Transverse colon (tissue), 4 donors: ENCODE results near the gene MTMR11. TPM values are rescaled to one million over a fixed set of nuclear protein-coding genes. Genes with fewer than 3 reads are reported as not detected.

Source experiments
- DNase-seq: peaks from one replicate; pipeline ENCODE4 v3.0.0-alpha.2; 2019
- H3K27ac ChIP-seq, 4 donors: fragments of 200-600 bp; sonication (generic); 2 replicates each; pipeline ENCODE4 v1.5.1; 2016 to 2018; ENCODE audit warnings: inconsistent platforms in 4 of 4
- H3K27me3 ChIP-seq: fragments of 200-600 bp; sonication (generic); 2 replicates; pipeline ENCODE4 v1.5.1; 2017; ENCODE audit warnings: inconsistent platforms
- H3K36me3 ChIP-seq, 4 donors: fragments of 200-600 bp; sonication (generic); 2 replicates each; pipeline ENCODE4 v1.5.1; 2017 to 2019; ENCODE audit warnings: inconsistent platforms in 4 of 4
- H3K4me1 ChIP-seq, 4 donors: fragments of 200-600 bp; sonication (generic); 2 replicates each; pipeline ENCODE4 v1.5.1; 2017 to 2020; ENCODE audit warnings: inconsistent platforms in 4 of 4
- H3K4me3 ChIP-seq, 4 donors: fragments of 200-600 bp; sonication (generic); 1 replicate in 1 of 4; 2 replicates in 3 of 4; pipeline versions ENCODE4 v1.5.1 to v1.6.1; 2017 to 2019; ENCODE audit warnings: inconsistent platforms in 4 of 4
- H3K9me3 ChIP-seq, 2 donors: fragments of 200-600 bp; sonication (generic); 2 replicates each; pipeline ENCODE4 v1.5.1; 2017 to 2019; ENCODE audit warnings: inconsistent platforms in 2 of 2
- EP300 ChIP-seq: sonication (generic); formaldehyde crosslinking; IDR thresholded peaks from one replicate; pipeline ENCODE4 v1.6.1; 2017; ENCODE audit warnings: antibody characterized with exemption, low read depth
- POLR2A ChIP-seq: fragments of 450-650 bp; IDR thresholded peaks from one replicate; pipeline ENCODE4 v1.6.1; 2016; ENCODE audit warnings: antibody characterized with exemption, mild to moderate bottlenecking, moderate library complexity
- POLR2AphosphoS5 ChIP-seq, 3 donors: sonication (generic); formaldehyde crosslinking; IDR thresholded peaks; one replicate each; pipeline ENCODE4 v1.6.1; 2016; ENCODE audit warnings: antibody characterized with exemption in 3 of 3
- WGBS, 2 donors: methylation state at CpG; one replicate each; pipeline ENCODE4 v1.1.5; 2018; ENCODE audit warnings: low coverage in 1 of 2; 5-methylcytosine and 5-hydroxymethylcytosine counted together
- in situ Hi-C, 4 donors: fragments of 200-750 bp; cut with MboI; loops; one replicate each; pipeline versions ENCODE4 v1.15.0 to v1.15.1; 2017; ENCODE audit warnings: low sequenced_read_pairs in 3 of 4, low pct_ligation_motif_present in 1 of 4, low pct_unique_long_range_greater_than_20kb in 1 of 4
- intact Hi-C: fragments of 100-400 bp; cut with DNase I; formaldehyde crosslinking; loops from one replicate; pipeline ENCODE4 v1.15.1; 2023; ENCODE audit warnings: low total_unique reads
- total RNA-seq, 4 donors: library from RNA; depleted of rRNA; stranded (reverse); fragments of >200 nt; gene quantifications; one replicate each; pipeline ENCODE4 v1.1.0, GENCODE V29; 2016
- TF ChIP-seq, protein P1 (sequence below), 5 experiments: fragments of 200-600 bp in 3 of 5; fragments of 450-650 bp in 2 of 5; sonication (generic) in 3 of 5; IDR thresholded peaks; 1 replicate in 2 of 5; 2 replicates in 3 of 5; pipeline ENCODE4 v1.5.1; 2016 to 2017; ENCODE audit warnings: antibody characterized with exemption in 5 of 5, inconsistent platforms in 3 of 5, mild to moderate bottlenecking in 2 of 5, moderate library complexity in 1 of 5

MTMR11 gene
- total RNA-seq, 4 donors from 2014 or later, result 284 to 483 (median 296) TPM

- TF ChIP-seq EP300, result no peak
- Histone ChIP-seq H3K27ac (no peak overlapping the region), H3K9me3 (no peaks in the 10 kb centered on the region), H3K4me1 (peaks cover 19 to 36% (median 25%) of the 10 kb centered on the region in 4 donors), H3K36me3 (peaks cover 0 to 45% (median 22%) of the 10 kb centered on the region in 4 donors), H3K27me3 (no peaks in the 10 kb centered on the region), H3K4me3 (no peak overlapping the region)
- DNase-seq, result no peak
- intact Hi-C loops, result no loop called here
- in situ Hi-C loops, result no loop called here
- 91% methylated on average over 7 to 10 of the region's 10 CpGs for WGBS, 2 donors
These were observed 13.1 kb downstream of the MTMR11 start for GRCh38 chr1:149923626-149924025.

GRCh38 chr1:149917571-149918144, 19.0 kb downstream of the MTMR11 start, which contains the start of gene SV2A:
SV2A (minus strand) TSS chr1:149917844; CDS start chr1:149913840, 4,004 bp downstream.
- H3K27me3 ChIP-seq, result peaks cover 7% of the 10 kb centered on the region
- DNase-seq, result peak; percentile 53
- H3K4me3 ChIP-seq, result peak within 1 kb of the TSS; percentile 27 to 63 (median 46)
- peaks cover 3 to 17% (median 5%) of the 10 kb centered on the region in 4 donors for H3K4me1 ChIP-seq
- intact Hi-C loops, result no loop called here
- H3K27ac ChIP-seq, result peak within 1 kb of the TSS in 1 of 4 donors; percentile 44
- peaks cover 0 to 4% (median 1%) of the 10 kb centered on the region in 4 donors for H3K36me3 ChIP-seq
- 0 to 3% methylated on average over 1 to 21 of the region's 24 CpGs for WGBS, 2 donors
- TF ChIP-seq, protein P1, sequence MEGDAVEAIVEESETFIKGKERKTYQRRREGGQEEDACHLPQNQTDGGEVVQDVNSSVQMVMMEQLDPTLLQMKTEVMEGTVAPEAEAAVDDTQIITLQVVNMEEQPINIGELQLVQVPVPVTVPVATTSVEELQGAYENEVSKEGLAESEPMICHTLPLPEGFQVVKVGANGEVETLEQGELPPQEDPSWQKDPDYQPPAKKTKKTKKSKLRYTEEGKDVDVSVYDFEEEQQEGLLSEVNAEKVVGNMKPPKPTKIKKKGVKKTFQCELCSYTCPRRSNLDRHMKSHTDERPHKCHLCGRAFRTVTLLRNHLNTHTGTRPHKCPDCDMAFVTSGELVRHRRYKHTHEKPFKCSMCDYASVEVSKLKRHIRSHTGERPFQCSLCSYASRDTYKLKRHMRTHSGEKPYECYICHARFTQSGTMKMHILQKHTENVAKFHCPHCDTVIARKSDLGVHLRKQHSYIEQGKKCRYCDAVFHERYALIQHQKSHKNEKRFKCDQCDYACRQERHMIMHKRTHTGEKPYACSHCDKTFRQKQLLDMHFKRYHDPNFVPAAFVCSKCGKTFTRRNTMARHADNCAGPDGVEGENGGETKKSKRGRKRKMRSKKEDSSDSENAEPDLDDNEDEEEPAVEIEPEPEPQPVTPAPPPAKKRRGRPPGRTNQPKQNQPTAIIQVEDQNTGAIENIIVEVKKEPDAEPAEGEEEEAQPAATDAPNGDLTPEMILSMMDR (IDR thresholded peaks at IDR 0.05), result no peak
- TF ChIP-seq POLR2AphosphoS5 (IDR thresholded peaks at IDR 0.05) (peak in 1 of 3 donors; percentile 15), POLR2A (no peak)
- no peaks in the 10 kb centered on the region for H3K9me3 ChIP-seq
- in situ Hi-C loops, result no loop called here

GRCh38 chr1:149916898-149917252, 19.8 kb downstream of the MTMR11 start:
- H3K27me3 ChIP-seq, result peaks cover 7% of the 10 kb centered on the region
- DNase-seq, result no peak
- H3K4me3 ChIP-seq, result peak overlapping the region; percentile 27 to 63 (median 46)
- no peak overlapping the region for H3K27ac ChIP-seq
- in situ Hi-C loops (no loop called here), intact Hi-C loops (no loop called here)
- no peak for TF ChIP-seq POLR2AphosphoS5 (IDR thresholded peaks at IDR 0.05)
- TF ChIP-seq EP300, result no peak
- TF ChIP-seq, protein P1 (IDR thresholded peaks at IDR 0.05), result no peak
- TF ChIP-seq POLR2A, result no peak
- WGBS, 2 donors, result 39% methylated on average over 10 of the region's 10 CpGs; no CpG with 5 or more reads in 1 of the 2 donors
- peaks cover 3 to 17% (median 5%) of the 10 kb centered on the region in 4 donors for H3K4me1 ChIP-seq
- no peaks in the 10 kb centered on the region for H3K36me3 ChIP-seq
- H3K9me3 ChIP-seq, result no peaks in the 10 kb centered on the region

- peaks cover 3 to 17% (median 5%) of the 10 kb centered on the region in 4 donors for H3K4me1 ChIP-seq
- peak overlapping the region in 1 of 4 donors; percentile 21 for H3K27ac ChIP-seq
- TF ChIP-seq EP300 (no peak), POLR2A (no peak), POLR2AphosphoS5 (IDR thresholded peaks at IDR 0.05) (no peak)
- TF ChIP-seq, protein P1 (IDR thresholded peaks at IDR 0.05), result no peak
- intact Hi-C loops (no loop called here), in situ Hi-C loops (no loop called here)
- WGBS, 2 donors, result 53% methylated on average over 9 of the region's 9 CpGs; no CpG with 5 or more reads in 1 of the 2 donors
- no peaks in the 10 kb centered on the region for H3K36me3 ChIP-seq
- peaks cover 7% of the 10 kb centered on the region for H3K27me3 ChIP-seq
- H3K4me3 ChIP-seq, result peak overlapping the region in 1 of 4 donors; percentile 51
- H3K9me3 ChIP-seq, result no peaks in the 10 kb centered on the region
- no peak for DNase-seq
These were observed 20.3 kb downstream of the MTMR11 start for GRCh38 chr1:149916193-149916897.
